Endodermal cell (in vitro differentiated cells): ENCODE data around the gene TXLNB. TPM values are rescaled to one million over a fixed set of nuclear protein-coding genes. Genes with fewer than 3 reads are reported as not detected.
"Not testable (repeated sequence)": the region's sequence is repeated elsewhere in the genome, so short reads cannot be mapped to it uniquely, and the experiment has no call there.

Experiments
- DNase-seq: peaks from one replicate; pipeline ENCODE4 v3.0.0-alpha.2; 2017
- H3K27ac ChIP-seq: 2 replicates; pipeline ENCODE4 v1.5.1; 2013; ENCODE audit warnings: mild to moderate bottlenecking, low read depth, low read length, moderate library complexity
- H3K27me3 ChIP-seq: 2 replicates; pipeline ENCODE4 v1.6.1; 2013; ENCODE audit warnings: mild to moderate bottlenecking, low read length, moderate library complexity; ENCODE audit not compliant: insufficient read depth, control insufficient read depth, poor library complexity, severe bottlenecking
- H3K36me3 ChIP-seq: 2 replicates; pipeline ENCODE4 v1.7.0; 2013; ENCODE audit warnings: mild to moderate bottlenecking, low read length, moderate library complexity; ENCODE audit not compliant: control insufficient read depth, insufficient read depth
- H3K4me1 ChIP-seq: one replicate; pipeline ENCODE4 v1.7.0; 2013; ENCODE audit warnings: low read length; ENCODE audit not compliant: control insufficient read depth, insufficient read depth
- H3K4me3 ChIP-seq: 2 replicates; pipeline ENCODE4 v1.5.1; 2013; ENCODE audit warnings: mild to moderate bottlenecking, low read length, moderate library complexity
- H3K9ac ChIP-seq: 2 replicates; pipeline ENCODE4 v1.6.1; 2013; ENCODE audit warnings: mild to moderate bottlenecking, low read length, moderate library complexity; ENCODE audit not compliant: poor library complexity, severe bottlenecking; ENCODE audit errors: extremely low read depth
- H3K9me3 ChIP-seq: 2 replicates; pipeline ENCODE4 v1.6.1; 2013; ENCODE audit warnings: mild to moderate bottlenecking, low read length, moderate library complexity; ENCODE audit not compliant: control insufficient read depth
- H3K27ac Mint-ChIP-seq: 2 replicates; pipeline ENCODE4 v1.8.0; 2020; ENCODE audit warnings: mixed read lengths
- H3K27me3 Mint-ChIP-seq: 2 replicates; pipeline ENCODE4 v1.8.0; 2021; ENCODE audit warnings: mild to moderate bottlenecking, mixed read lengths; ENCODE audit not compliant: insufficient read depth
- H3K36me3 Mint-ChIP-seq: 2 replicates; pipeline ENCODE4 v1.8.0; 2020; ENCODE audit warnings: low read depth, mixed read lengths
- H3K4me1 Mint-ChIP-seq: 2 replicates; pipeline ENCODE4 v1.8.0; 2020; ENCODE audit warnings: mixed read lengths
- H3K4me3 Mint-ChIP-seq: 2 replicates; pipeline ENCODE4 v1.8.0; 2020; ENCODE audit warnings: mild to moderate bottlenecking, moderate library complexity, mixed read lengths
- H3K9me3 Mint-ChIP-seq: 2 replicates; pipeline ENCODE4 v1.8.0; 2020; ENCODE audit warnings: mild to moderate bottlenecking, mixed read lengths
- WGBS, 2 experiments: methylation state at CpG; one replicate each; pipeline versions ENCODE4 v1.1.5 to v1.1.7; 2013; ENCODE audit warnings: missing lambda C conversion rate in 2 of 2, mixed read lengths in 1 of 2; ENCODE audit not compliant: insufficient coverage in 1 of 2, insufficient read length in 1 of 2; 5-methylcytosine and 5-hydroxymethylcytosine counted together
- total RNA-seq, 2 donors: library from RNA; stranded (reverse); fragmentation: NEBNext Ultra II Directional in 1 of 2; extraction: Animal tissue kit (Norgen Biotek cat#: 25700) in 1 of 2; gene quantifications; 2 replicates in 1 of 2; 3 replicates in 1 of 2; pipeline ENCODE4 v1.2.1, GENCODE V29; 2021
- TF ChIP-seq, protein P1 (sequence below): fragments of 200-600 bp; sonication (generic); conservative IDR thresholded peaks from 2 replicates; pipeline ENCODE4 v1.5.0; 2021; ENCODE audit warnings: antibody characterized with exemption, mild to moderate bottlenecking

TXLNB gene
- total RNA-seq, 2 donors from 2014 or later, result not detected

DNA sequence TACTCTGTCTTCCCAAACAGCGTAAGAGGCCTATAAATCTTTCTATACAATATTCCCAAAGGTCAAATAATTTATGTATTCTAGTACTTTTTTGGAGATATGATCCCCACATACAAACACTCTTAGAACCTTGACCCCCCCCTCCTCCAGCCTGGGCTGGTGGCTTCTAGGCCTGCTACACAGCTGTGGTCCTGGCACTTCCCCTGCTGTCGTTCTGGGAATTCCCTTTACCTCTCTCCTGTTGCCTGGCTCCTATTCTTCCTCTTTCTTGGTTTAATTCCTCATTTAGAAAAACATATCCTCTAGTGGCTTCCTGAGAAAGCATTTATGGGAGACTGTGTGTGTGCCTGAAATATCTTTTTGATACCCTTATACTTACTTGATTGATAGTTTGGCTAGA, 4.1 kb upstream of the TXLNB start:
- Mint-ChIP-seq H3K4me1 (peaks cover 11% of the 10 kb centered on the region), H3K9me3 (no peaks in the 10 kb centered on the region), H3K27me3 (no peaks in the 10 kb centered on the region), H3K4me3 (no peak overlapping the region), H3K36me3 (no peaks in the 10 kb centered on the region), H3K27ac (no peak overlapping the region)
- Histone ChIP-seq H3K9me3 (no peaks in the 10 kb centered on the region), H3K9ac (no peak overlapping the region), H3K36me3 (no peaks in the 10 kb centered on the region), H3K4me1 (no peaks in the 10 kb centered on the region), H3K27ac (no peak overlapping the region), H3K27me3 (no peaks in the 10 kb centered on the region), H3K4me3 (no peak overlapping the region)
- TF ChIP-seq, protein P1, sequence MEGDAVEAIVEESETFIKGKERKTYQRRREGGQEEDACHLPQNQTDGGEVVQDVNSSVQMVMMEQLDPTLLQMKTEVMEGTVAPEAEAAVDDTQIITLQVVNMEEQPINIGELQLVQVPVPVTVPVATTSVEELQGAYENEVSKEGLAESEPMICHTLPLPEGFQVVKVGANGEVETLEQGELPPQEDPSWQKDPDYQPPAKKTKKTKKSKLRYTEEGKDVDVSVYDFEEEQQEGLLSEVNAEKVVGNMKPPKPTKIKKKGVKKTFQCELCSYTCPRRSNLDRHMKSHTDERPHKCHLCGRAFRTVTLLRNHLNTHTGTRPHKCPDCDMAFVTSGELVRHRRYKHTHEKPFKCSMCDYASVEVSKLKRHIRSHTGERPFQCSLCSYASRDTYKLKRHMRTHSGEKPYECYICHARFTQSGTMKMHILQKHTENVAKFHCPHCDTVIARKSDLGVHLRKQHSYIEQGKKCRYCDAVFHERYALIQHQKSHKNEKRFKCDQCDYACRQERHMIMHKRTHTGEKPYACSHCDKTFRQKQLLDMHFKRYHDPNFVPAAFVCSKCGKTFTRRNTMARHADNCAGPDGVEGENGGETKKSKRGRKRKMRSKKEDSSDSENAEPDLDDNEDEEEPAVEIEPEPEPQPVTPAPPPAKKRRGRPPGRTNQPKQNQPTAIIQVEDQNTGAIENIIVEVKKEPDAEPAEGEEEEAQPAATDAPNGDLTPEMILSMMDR, result no peak
- WGBS, 2 experiments, result 83% methylated on average over 1 of the region's 2 CpGs; no CpG with 5 or more reads in 1 of the 2 experiments
- DNase-seq, result no peak

- no peak overlapping the region for H3K4me3 Mint-ChIP-seq
- H3K9me3 ChIP-seq, result no peaks in the 10 kb centered on the region
- H3K27ac Mint-ChIP-seq, result no peak overlapping the region
- H3K9ac ChIP-seq, result no peak overlapping the region
- H3K9me3 Mint-ChIP-seq, result peaks cover 4% of the 10 kb centered on the region
- no peaks in the 10 kb centered on the region for H3K27me3 Mint-ChIP-seq
- DNase-seq, result no peak
- H3K4me1 Mint-ChIP-seq, result peaks cover 14% of the 10 kb centered on the region
- no peak overlapping the region for H3K27ac ChIP-seq
- no peaks in the 10 kb centered on the region for H3K36me3 ChIP-seq
- TF ChIP-seq, protein P1, result no peak
- no peaks in the 10 kb centered on the region for H3K27me3 ChIP-seq
- WGBS, 2 experiments, result 84% methylated on average over 2 of the region's 2 CpGs; no CpG with 5 or more reads in 1 of the 2 experiments
- H3K36me3 Mint-ChIP-seq, result no peaks in the 10 kb centered on the region
- H3K4me1 ChIP-seq, result no peaks in the 10 kb centered on the region
- H3K4me3 ChIP-seq, result no peak overlapping the region
Measured at GRCh38 chr6:139294090-139294489, 2.3 kb upstream of the TXLNB start.

GRCh38 chr6:139293230-139293629, 1.4 kb upstream of the TXLNB start:
- WGBS, 2 experiments, result 85 to 90% methylated on average over 6 to 10 of the region's 10 CpGs
- not testable (repeated sequence) for H3K4me3 ChIP-seq, H3K27ac Mint-ChIP-seq, H3K36me3 Mint-ChIP-seq, H3K9ac ChIP-seq, H3K4me3 Mint-ChIP-seq, H3K4me1 ChIP-seq, H3K27ac ChIP-seq, DNase-seq, H3K27me3 ChIP-seq, H3K9me3 ChIP-seq, H3K36me3 ChIP-seq, H3K27me3 Mint-ChIP-seq
- Mint-ChIP-seq H3K4me1 (peaks cover 16% of the 10 kb centered on the region), H3K9me3 (peaks cover 11% of the 10 kb centered on the region)

- Histone ChIP-seq H3K36me3 (no peaks in the 10 kb centered on the region), H3K27me3 (no peaks in the 10 kb centered on the region), H3K4me1 (no peaks in the 10 kb centered on the region), H3K9me3 (no peaks in the 10 kb centered on the region), H3K27ac (no peak overlapping the region), H3K9ac (no peak overlapping the region), H3K4me3 (no peak overlapping the region)
- H3K36me3 Mint-ChIP-seq, result no peaks in the 10 kb centered on the region
- H3K27ac Mint-ChIP-seq, result no peak overlapping the region
- H3K4me3 Mint-ChIP-seq, result no peak overlapping the region
- TF ChIP-seq, protein P1, result no peak
- peaks cover 11% of the 10 kb centered on the region for H3K9me3 Mint-ChIP-seq
- no peaks in the 10 kb centered on the region for H3K27me3 Mint-ChIP-seq
- DNase-seq, result no peak
- peaks cover 16% of the 10 kb centered on the region for H3K4me1 Mint-ChIP-seq
- WGBS, 2 experiments, result 85 to 90% methylated on average over 3 to 4 of the region's 5 CpGs
Measured at GRCh38 chr6:139290787-139291311, 949 bp downstream of the TXLNB start.
